Epithelial cell of proximal tubule (primary cell): ENCODE results near the gene ADARB2. TPM values are rescaled to one million over a fixed set of nuclear protein-coding genes. Genes with fewer than 3 reads are reported as not detected.

Experiments
- DNase-seq: peaks from one replicate; pipeline ENCODE4 v3.0.0-alpha.2; 2011; ENCODE audit warnings: low read depth
- H3K4me3 ChIP-seq: 2 replicates; pipeline ENCODE4 v1.5.1; 2011; ENCODE audit warnings: low read depth, mild to moderate bottlenecking, low read length
- CTCF ChIP-seq: conservative IDR thresholded peaks from 2 replicates; pipeline ENCODE4 v1.5.1; 2012; ENCODE audit warnings: low read depth, mild to moderate bottlenecking, low read length
- total RNA-seq: library from RNA; depleted of rRNA; stranded (reverse); fragments of >200 nt; gene quantifications from 2 replicates; pipeline ENCODE4 v1.2.3, GENCODE V29; 2015

ADARB2 gene
- total RNA-seq, 1 donor from 2014 or later, result 0.63 TPM

GRCh38 chr10:1172256-1172984 is 564.9 kb downstream of the ADARB2 start:
- DNase-seq, result no peak
- TF ChIP-seq CTCF, result no peak
- H3K4me3 ChIP-seq, result no peak overlapping the region

GRCh38 chr10:1171586-1171985 is 565.7 kb downstream of the ADARB2 start:
- no peak overlapping the region for H3K4me3 ChIP-seq
- DNase-seq, result no peak
- no peak for TF ChIP-seq CTCF

GRCh38 chr10:1171182-1171581 is 566.1 kb downstream of the ADARB2 start:
- H3K4me3 ChIP-seq, result no peak overlapping the region
- no peak for TF ChIP-seq CTCF
- no peak for DNase-seq

- no peak overlapping the region for H3K4me3 ChIP-seq
- no peak for TF ChIP-seq CTCF
- DNase-seq, result no peak
Measured at GRCh38 chr10:1170867-1171180, 566.5 kb downstream of the ADARB2 start.

- no peak for TF ChIP-seq CTCF
- DNase-seq, result no peak
- H3K4me3 ChIP-seq, result no peak overlapping the region
Measured at GRCh38 chr10:1169981-1170866, 567.1 kb downstream of the ADARB2 start.

- no peak for DNase-seq
- no peak overlapping the region for H3K4me3 ChIP-seq
- no peak for TF ChIP-seq CTCF
Measured at GRCh38 chr10:1169186-1169885, 568.0 kb downstream of the ADARB2 start.
